ENCODE results near the gene MARK1.

- no peak for TF ChIP-seq POLR2AphosphoS5 (IDR thresholded peaks at IDR 0.05)
- TF ChIP-seq, protein P1, sequence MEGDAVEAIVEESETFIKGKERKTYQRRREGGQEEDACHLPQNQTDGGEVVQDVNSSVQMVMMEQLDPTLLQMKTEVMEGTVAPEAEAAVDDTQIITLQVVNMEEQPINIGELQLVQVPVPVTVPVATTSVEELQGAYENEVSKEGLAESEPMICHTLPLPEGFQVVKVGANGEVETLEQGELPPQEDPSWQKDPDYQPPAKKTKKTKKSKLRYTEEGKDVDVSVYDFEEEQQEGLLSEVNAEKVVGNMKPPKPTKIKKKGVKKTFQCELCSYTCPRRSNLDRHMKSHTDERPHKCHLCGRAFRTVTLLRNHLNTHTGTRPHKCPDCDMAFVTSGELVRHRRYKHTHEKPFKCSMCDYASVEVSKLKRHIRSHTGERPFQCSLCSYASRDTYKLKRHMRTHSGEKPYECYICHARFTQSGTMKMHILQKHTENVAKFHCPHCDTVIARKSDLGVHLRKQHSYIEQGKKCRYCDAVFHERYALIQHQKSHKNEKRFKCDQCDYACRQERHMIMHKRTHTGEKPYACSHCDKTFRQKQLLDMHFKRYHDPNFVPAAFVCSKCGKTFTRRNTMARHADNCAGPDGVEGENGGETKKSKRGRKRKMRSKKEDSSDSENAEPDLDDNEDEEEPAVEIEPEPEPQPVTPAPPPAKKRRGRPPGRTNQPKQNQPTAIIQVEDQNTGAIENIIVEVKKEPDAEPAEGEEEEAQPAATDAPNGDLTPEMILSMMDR (IDR thresholded peaks at IDR 0.05): no peak
Observed at GRCh38 chr1:220604926-220605325, 77.0 kb downstream of the MARK1 start.

All from sigmoid colon (tissue), 4 donors.